ENCODE measurements around the gene ARID1A. TPM values are rescaled to one million over a fixed set of nuclear protein-coding genes. Genes with fewer than 3 reads are reported as not detected.

ARID1A gene
- total RNA-seq, 4 donors from 2014 or later: 44.1 to 97.3 (median 78.4) TPM

- intact Hi-C loops (cut with DNase I): no loop called here
- H3K9me3 ChIP-seq: no peaks in the 10 kb centered on the region
- peaks cover 0 to 12% of the 10 kb centered on the region in 2 donors for H3K4me1 ChIP-seq
- H3K36me3 ChIP-seq: peaks cover 85 to 97% of the 10 kb centered on the region in 2 donors
- no peaks in the 10 kb centered on the region for H3K27me3 ChIP-seq
- TF ChIP-seq CTCF (IDR thresholded peaks at IDR 0.05) (no peak), POLR2A (IDR thresholded peaks at IDR 0.05) (no peak)
- H3K27ac ChIP-seq: no peak overlapping the region
- no peak overlapping the region for H3K4me3 ChIP-seq (replicated peaks in 1 of 3)
- WGBS, 2 donors: 84 to 90% methylated on average over 4 of the region's 4 CpGs
- no peak for DNase-seq
Observed at GRCh38 chr1:26775666-26776065, 79.9 kb downstream of the ARID1A start.

- Histone ChIP-seq H3K4me3 (replicated peaks in 1 of 3) (no peak overlapping the region), H3K36me3 (peaks cover 63 to 66% of the 10 kb centered on the region in 2 donors), H3K27me3 (no peaks in the 10 kb centered on the region), H3K9me3 (no peaks in the 10 kb centered on the region), H3K4me1 (peaks cover 16 to 24% of the 10 kb centered on the region in 2 donors), H3K27ac (no peak overlapping the region)
- intact Hi-C loops (cut with DNase I): no loop called here
- WGBS, 2 donors: 86% methylated on average over 10 to 11 of the region's 11 CpGs
- no peak for DNase-seq
- TF ChIP-seq CTCF (IDR thresholded peaks at IDR 0.05) (no peak), POLR2A (IDR thresholded peaks at IDR 0.05) (no peak)
Observed at GRCh38 chr1:26779098-26779668, 83.4 kb downstream of the ARID1A start.

- Histone ChIP-seq H3K36me3 (peaks cover 50 to 54% of the 10 kb centered on the region in 2 donors), H3K9me3 (no peaks in the 10 kb centered on the region), H3K4me1 (peaks cover 18 to 34% of the 10 kb centered on the region in 2 donors), H3K4me3 (replicated peaks in 1 of 3) (no peak overlapping the region), H3K27me3 (no peaks in the 10 kb centered on the region), H3K27ac (no peak overlapping the region)
- no peak for TF ChIP-seq CTCF (IDR thresholded peaks at IDR 0.05)
- no peak for TF ChIP-seq POLR2A (IDR thresholded peaks at IDR 0.05)
- WGBS, 2 donors: 92 to 95% methylated on average over 12 to 21 of the region's 21 CpGs
- intact Hi-C loops (cut with DNase I): no loop called here
- no peak for DNase-seq
Observed at GRCh38 chr1:26780344-26780957, 84.6 kb downstream of the ARID1A start.

GRCh38 chr1:26781206-26781825, 85.5 kb downstream of the ARID1A start:
- H3K4me3 ChIP-seq (replicated peaks in 1 of 3): no peak overlapping the region

More at GRCh38 chr1:26781206-26781825, 85.5 kb downstream of the ARID1A start:
- peaks cover 24 to 42% of the 10 kb centered on the region in 2 donors for H3K4me1 ChIP-seq
- WGBS, 2 donors: 86 to 87% methylated on average over 11 of the region's 11 CpGs
- peaks cover 42 to 48% of the 10 kb centered on the region in 2 donors for H3K36me3 ChIP-seq
- no peak for DNase-seq
- H3K9me3 ChIP-seq: no peaks in the 10 kb centered on the region
- intact Hi-C loops (cut with DNase I): no loop called here
- no peak for TF ChIP-seq CTCF (IDR thresholded peaks at IDR 0.05)
- no peak for TF ChIP-seq POLR2A (IDR thresholded peaks at IDR 0.05)
- no peak overlapping the region for H3K27ac ChIP-seq
- H3K27me3 ChIP-seq: no peaks in the 10 kb centered on the region

All from thyroid gland (tissue), 4 donors.